GM18502 (cell line): ENCODE results near the gene TANGO2.

ENCODE experiments used
- ATAC-seq: cut with Tn5 transposase; IDR thresholded peaks from one replicate; pipeline ENCODE4 v1.9.1; 2021; ENCODE audit warnings: mild to moderate bottlenecking; ENCODE audit not compliant: unreplicated experiment, poor library complexity

TANGO2 gene

GRCh38 chr22:20039683-20040325 lies 18.9 kb downstream of the TANGO2 start:
- ATAC-seq, result no peak

DNA sequence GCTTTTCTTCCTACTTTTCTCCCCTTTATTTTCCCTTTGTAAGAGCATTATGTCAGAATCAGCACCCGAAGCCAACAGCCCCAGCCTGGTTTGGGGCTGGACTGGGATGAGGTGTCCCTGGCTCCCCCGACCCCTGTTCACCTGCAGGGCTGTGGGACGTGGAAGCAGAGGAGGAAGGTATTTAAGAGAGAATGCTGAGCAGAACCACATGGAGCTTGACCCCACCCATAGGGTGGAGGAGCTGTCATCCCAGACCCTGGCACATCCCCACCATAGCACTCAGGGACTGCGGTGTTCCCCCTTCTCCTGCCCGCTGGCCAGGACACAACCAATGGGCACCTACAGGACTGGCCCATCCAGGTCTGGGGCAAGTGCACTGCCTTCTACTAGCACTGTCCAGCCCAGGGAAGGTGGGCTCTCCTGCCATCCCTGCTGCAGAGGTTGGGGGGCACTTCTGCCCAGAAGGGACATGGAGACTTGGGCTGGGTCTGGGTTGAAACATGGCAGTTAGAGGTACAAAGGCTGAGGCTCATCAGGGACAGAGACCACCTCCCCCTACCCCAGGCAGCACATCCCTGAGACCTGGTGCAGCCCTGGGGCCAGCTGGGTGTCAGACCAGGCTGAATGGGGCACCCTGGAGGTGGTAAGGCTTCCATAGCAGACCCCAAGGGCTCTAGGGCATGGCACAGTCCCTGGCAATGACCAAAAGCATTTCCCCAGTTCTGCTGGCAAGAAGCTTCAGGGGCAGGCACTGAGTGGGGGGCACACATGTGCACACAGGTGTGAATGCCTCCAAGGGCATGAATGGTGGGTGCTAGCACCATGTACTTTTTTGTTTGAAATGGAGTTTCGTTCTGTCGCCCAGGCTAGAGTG lies 19.7 kb downstream of the TANGO2 start:
- ATAC-seq, result no peak

- ATAC-seq, result no peak
Measured at GRCh38 chr22:20043057-20043996, 22.4 kb downstream of the TANGO2 start.

DNA sequence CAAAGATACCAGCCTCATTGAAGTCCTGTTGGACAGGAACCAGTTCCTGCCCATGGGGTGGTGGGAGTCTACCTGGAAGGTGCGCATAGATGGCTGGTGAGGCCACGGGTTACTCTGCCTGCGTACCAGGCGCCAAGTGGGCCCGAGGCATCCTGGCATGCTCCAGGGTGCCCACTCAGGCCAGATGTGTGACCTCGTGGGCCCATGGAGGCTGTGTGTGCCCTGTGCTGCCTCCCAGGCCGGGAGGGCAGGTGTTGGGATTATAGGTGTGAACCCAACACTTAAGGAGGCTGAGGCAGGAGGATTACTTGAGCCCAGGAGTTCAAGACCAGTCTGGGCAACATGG lies 23.1 kb downstream of the TANGO2 start:
- no peak for ATAC-seq

GRCh38 chr22:20044495-20045151 lies 23.7 kb downstream of the TANGO2 start:
- no peak for ATAC-seq

DNA sequence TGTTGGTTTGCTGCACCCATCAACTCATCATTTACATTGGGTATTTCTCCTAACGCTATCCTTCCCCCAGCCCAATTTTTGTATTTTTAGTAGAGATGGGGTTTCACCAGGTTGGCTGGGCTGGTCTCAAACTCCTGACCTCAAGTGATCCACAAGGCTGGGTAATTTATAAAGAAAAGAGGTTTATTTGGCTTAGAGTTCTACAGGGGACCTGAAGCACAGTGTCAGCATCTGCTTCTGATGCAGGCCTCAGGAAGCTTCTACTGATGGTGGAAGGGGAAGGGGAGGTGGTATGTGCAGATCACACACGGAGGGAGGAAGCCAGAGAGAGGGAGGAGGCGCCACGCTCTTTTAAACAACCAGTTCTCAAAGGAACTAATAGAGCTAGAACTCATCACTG lies 25.8 kb downstream of the TANGO2 start:
- ATAC-seq, result no peak

- ATAC-seq, result no peak
Measured at GRCh38 chr22:20051927-20052308, 31.0 kb downstream of the TANGO2 start.

GRCh38 chr22:20052309-20053259 lies 31.7 kb downstream of the TANGO2 start:
- no peak for ATAC-seq

- ATAC-seq, result no peak
Measured at GRCh38 chr22:20053407-20054033, 32.6 kb downstream of the TANGO2 start.

DNA sequence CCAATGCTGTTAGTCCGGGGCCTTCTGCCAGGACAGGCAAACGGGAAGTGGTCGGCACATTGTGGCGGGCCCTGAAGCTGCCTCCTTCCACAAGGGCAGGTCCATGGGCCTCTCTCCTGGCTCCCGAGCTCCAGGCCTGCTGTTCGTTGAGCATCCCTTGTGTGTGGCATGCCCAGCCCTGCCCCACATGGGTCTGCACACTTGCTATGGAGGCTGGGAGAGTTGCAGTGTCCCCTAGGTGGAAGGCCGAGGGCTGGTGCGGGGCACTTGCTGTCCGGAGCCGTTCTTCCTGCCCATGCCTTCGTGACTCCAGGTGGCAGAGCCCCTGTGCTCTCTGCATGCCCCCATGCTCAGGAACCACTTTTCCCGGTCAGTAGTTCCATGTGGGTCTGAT lies 33.1 kb downstream of the TANGO2 start:
- no peak for ATAC-seq

DNA sequence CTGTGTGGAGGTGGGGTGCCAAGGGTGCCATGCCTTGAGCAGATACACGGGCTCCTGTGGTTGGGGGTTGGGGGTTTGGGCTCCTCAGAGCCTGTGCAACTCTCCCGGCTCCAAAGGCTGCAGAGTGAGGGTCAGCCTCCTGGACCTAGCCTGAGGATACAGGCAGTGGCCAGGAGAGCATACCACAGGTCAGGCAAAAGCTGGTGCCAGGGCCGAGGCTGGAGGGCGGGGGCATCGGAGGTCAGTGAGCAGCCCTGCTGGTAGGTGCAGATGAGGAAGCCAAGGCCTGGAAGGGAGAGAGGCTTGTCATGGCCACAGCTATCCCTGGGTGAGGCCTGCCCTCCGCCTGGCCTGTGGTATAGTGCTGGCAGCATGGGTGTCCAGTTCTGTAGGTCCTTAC lies 33.6 kb downstream of the TANGO2 start:
- no peak for ATAC-seq

DNA sequence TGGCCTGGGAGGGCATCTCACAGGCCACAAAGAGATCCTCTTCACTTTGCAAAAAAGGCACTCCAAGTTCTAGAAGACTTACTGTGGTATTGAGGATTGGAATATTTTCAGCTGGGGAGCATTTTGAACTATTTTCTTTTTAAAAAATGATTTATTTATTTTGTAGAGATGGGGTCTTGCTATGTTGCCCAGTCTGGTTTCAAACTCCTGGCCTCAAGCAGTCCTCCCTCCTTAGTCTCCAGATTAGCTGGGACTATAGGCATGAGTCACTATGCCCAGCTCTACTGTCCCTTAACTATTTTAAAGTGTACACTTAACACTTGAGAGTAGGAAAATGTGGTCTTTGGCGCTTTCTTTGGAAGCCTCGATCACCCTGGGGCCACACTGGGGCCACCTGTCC lies 34.2 kb downstream of the TANGO2 start:
- no peak for ATAC-seq

DNA sequence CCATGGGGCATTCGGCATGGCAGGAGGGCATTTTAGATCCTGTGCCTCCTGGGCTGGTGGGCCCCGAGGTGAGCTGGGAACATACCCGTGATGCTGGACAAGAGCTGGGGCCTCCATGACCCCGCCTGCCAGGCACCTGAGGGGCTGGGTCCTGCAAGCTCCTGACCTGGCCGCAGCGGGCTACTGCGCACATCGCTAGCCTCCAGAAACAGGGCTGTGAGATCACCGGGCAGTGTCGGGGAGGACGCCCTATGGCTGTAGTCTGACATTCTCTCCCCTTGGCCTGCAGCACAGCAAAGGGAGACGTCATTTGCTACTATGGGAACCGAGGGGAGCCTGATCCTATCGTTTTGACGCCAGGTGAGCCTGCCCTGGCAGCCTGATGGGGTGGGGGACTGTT lies 34.7 kb downstream of the TANGO2 start:
- ATAC-seq, result no peak

- no peak for ATAC-seq
Measured at GRCh38 chr22:20056161-20056560, 35.3 kb downstream of the TANGO2 start.

DNA sequence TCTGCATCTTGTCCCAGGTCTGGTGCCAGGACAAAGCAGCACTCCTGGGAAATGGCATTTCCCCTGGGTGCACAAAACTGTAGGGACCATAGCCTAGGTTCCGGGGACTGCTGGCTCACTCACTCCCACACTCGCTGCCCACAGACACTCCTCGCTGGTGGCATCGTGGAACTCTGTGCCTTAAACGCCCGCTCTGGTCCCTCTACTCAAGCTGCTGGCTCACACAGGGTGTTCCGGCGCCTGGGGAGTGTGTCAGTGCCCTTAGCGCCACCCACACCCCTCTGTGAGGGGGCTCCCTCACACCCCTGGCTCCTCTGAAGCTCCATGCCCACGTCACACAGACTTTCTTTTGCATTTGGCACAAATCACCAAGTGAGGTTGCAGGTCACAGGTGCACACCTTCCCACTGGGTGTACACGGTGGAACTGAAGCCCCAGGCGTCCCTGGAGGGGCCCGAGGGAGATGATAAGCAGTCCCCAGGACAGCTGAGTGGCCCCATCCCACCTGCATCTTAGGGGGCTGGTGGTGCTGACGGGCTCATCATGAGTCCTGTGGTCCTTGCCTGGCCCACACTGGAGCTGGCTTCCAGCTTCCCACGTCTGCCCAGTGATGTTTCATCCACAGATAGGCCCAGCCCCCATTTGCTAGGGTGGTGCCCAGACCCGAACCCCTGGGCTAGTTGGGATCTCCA lies 35.9 kb downstream of the TANGO2 start:
- no peak for ATAC-seq

- no peak for ATAC-seq
Measured at GRCh38 chr22:20057596-20058268, 36.8 kb downstream of the TANGO2 start.

DNA sequence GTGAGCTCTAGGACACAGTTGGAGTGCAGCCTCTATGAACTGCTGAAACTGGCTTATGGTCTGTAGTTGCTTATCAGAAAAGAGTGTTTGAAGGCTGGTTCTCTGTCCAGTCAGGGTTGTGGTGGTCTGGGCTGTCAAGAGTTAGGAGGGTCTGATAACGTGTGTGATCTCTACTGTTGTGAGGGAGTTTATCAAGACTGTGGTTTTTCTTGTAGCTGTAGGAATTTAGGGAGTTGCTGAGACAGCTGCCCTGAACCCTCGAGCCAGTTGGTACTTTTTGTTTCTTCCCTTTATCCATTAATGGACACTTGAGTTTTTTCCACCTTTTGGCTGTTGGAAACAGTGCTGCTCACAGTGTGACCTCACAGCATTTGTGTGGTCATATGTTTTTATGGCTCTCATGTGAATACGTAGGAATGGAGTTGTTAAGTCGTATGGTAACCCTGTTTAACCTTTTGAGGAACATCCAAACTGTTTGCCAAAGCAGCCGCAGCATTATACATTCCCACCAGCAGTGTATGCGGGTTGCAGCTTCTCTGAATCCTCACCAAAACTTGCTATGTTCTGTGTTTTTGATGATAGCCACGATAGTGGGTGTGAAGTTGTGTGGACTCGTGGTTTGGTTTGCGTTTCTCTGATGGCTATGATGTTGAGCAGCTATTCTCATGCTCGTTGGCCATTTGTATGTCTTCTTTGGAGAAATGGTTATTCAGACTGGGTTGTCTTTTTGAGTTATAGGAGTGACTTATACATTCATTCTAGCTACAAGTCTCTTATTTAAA lies 38.3 kb downstream of the TANGO2 start:
- ATAC-seq, result no peak
